Measurements from ENCODE around the gene DOCK10.

DOCK10 gene

GRCh38 chr2:224875153-224875552 lies 167.1 kb downstream of the DOCK10 start:
- Histone ChIP-seq H3K4me3 (ENCODE audit: low read depth in 1 of 2, low read length in 1 of 2) (no peak overlapping the region), H3K9me3 (no peaks in the 10 kb centered on the region), H3K4me1 (ENCODE audit: control insufficient read depth in 1 of 2, insufficient read depth in 1 of 2, low read depth in 1 of 2, low read length in 1 of 2) (no peaks in the 10 kb centered on the region), H3K27me3 (no peaks in the 10 kb centered on the region), H3K27ac (no peak overlapping the region), H3K36me3 (no peaks in the 10 kb centered on the region)
- TF ChIP-seq CTCF (IDR thresholded peaks at IDR 0.05): no peak

- H3K4me3 ChIP-seq (ENCODE audit: low read depth in 1 of 2, low read length in 1 of 2): no peak overlapping the region
- H3K9me3 ChIP-seq: no peaks in the 10 kb centered on the region
- no peaks in the 10 kb centered on the region for H3K4me1 ChIP-seq (ENCODE audit: control insufficient read depth in 1 of 2, insufficient read depth in 1 of 2, low read depth in 1 of 2, low read length in 1 of 2)
- H3K36me3 ChIP-seq: no peaks in the 10 kb centered on the region
- H3K27ac ChIP-seq: no peak overlapping the region
- TF ChIP-seq CTCF (IDR thresholded peaks at IDR 0.05): no peak
- H3K27me3 ChIP-seq: no peaks in the 10 kb centered on the region
These were observed 170.5 kb downstream of the DOCK10 start for GRCh38 chr2:224871813-224872212.

GRCh38 chr2:224870341-224870740 lies 171.9 kb downstream of the DOCK10 start:
- no peaks in the 10 kb centered on the region for H3K27me3 ChIP-seq
- no peaks in the 10 kb centered on the region for H3K36me3 ChIP-seq
- no peaks in the 10 kb centered on the region for H3K4me1 ChIP-seq (ENCODE audit: control insufficient read depth in 1 of 2, insufficient read depth in 1 of 2, low read depth in 1 of 2, low read length in 1 of 2)
- H3K4me3 ChIP-seq (ENCODE audit: low read depth in 1 of 2, low read length in 1 of 2): no peak overlapping the region
- no peak for TF ChIP-seq CTCF (IDR thresholded peaks at IDR 0.05)
- H3K9me3 ChIP-seq: no peaks in the 10 kb centered on the region
- no peak overlapping the region for H3K27ac ChIP-seq

- Histone ChIP-seq H3K27me3 (no peaks in the 10 kb centered on the region), H3K27ac (no peak overlapping the region), H3K4me1 (ENCODE audit: control insufficient read depth in 1 of 2, insufficient read depth in 1 of 2, low read depth in 1 of 2, low read length in 1 of 2) (no peaks in the 10 kb centered on the region), H3K9me3 (no peaks in the 10 kb centered on the region), H3K36me3 (no peaks in the 10 kb centered on the region), H3K4me3 (ENCODE audit: low read depth in 1 of 2, low read length in 1 of 2) (no peak overlapping the region)
- no peak for TF ChIP-seq CTCF (IDR thresholded peaks at IDR 0.05)
These were observed 172.6 kb downstream of the DOCK10 start for GRCh38 chr2:224869601-224870233.

- Histone ChIP-seq H3K27me3 (no peaks in the 10 kb centered on the region), H3K4me1 (ENCODE audit: control insufficient read depth in 1 of 2, insufficient read depth in 1 of 2, low read depth in 1 of 2, low read length in 1 of 2) (no peaks in the 10 kb centered on the region), H3K4me3 (ENCODE audit: low read depth in 1 of 2, low read length in 1 of 2) (no peak overlapping the region), H3K9me3 (no peaks in the 10 kb centered on the region), H3K36me3 (no peaks in the 10 kb centered on the region), H3K27ac (no peak overlapping the region)
- no peak for TF ChIP-seq CTCF (IDR thresholded peaks at IDR 0.05)
These were observed 177.3 kb downstream of the DOCK10 start for GRCh38 chr2:224865016-224865415.

Data from neutrophil (primary cell).